HepG2 (cell line): ENCODE data around the gene OGG1. TPM values are rescaled to one million over a fixed set of nuclear protein-coding genes. Genes with fewer than 3 reads are reported as not detected.

Experiments
- GLI4 ChIP-seq: sonication (generic); formaldehyde crosslinking; IDR thresholded peaks from 2 replicates; pipeline ENCODE4 v1.5.1; 2020; ENCODE audit warnings: missing genetic modification reagents, mild to moderate bottlenecking, moderate library complexity, borderline replicate concordance
- GMEB1 ChIP-seq: sonication (generic); formaldehyde crosslinking; IDR thresholded peaks from 2 replicates; pipeline ENCODE4 v1.5.1; 2020; ENCODE audit warnings: missing genetic modification reagents, mild to moderate bottlenecking, borderline replicate concordance
- MYC ChIP-seq: sonication (generic); formaldehyde crosslinking; IDR thresholded peaks from 2 replicates; pipeline ENCODE4 v1.9.0; 2021; ENCODE audit warnings: missing genetic modification reagents, borderline replicate concordance
- SMARCE1 ChIP-seq: fragments of 450-650 bp; IDR thresholded peaks from 2 replicates; pipeline ENCODE4 v1.6.1; 2017; ENCODE audit warnings: borderline replicate concordance
- ZNF530 ChIP-seq: sonication (generic); formaldehyde crosslinking; IDR thresholded peaks from 2 replicates; pipeline ENCODE4 v1.5.0; 2020; ENCODE audit warnings: low read depth, mild to moderate bottlenecking, missing genetic modification reagents
- polyA plus RNA-seq, 8 experiments: library from polyadenylated mRNA; depleted of rRNA in 3 of 8; stranded (reverse) in 7 of 8; unstranded in 1 of 8; fragments of >200 nt; fragmentation: Illumina TruSeq in 4 of 8; extraction: Trizol in 4 of 8; gene quantifications; 2 replicates each; pipeline versions ENCODE4 v1.2.1 to v1.2.3, GENCODE V29; 2011 to 2016; ENCODE audit warnings: low read depth in 4 of 8, missing spikeins in 1 of 8, mixed read lengths in 1 of 8; ENCODE audit not compliant: insufficient read depth in 1 of 8
- total RNA-seq, 5 experiments: library from RNA; depleted of rRNA; stranded (reverse); fragments of >200 nt; fragmentation: Illumina TruSeq; extraction: Trizol; gene quantifications; 2 replicates each; pipeline ENCODE4 v1.2.3, GENCODE V29; 2016; ENCODE audit warnings: low read depth in 1 of 5
- TF ChIP-seq, protein P1 (sequence below): sonication (generic); formaldehyde crosslinking; IDR thresholded peaks from 2 replicates; pipeline ENCODE4 v1.4.0; 2020; ENCODE audit warnings: missing genetic modification reagents
- TF ChIP-seq, protein P2 (sequence below): sonication (generic); formaldehyde crosslinking; IDR thresholded peaks from 2 replicates; pipeline ENCODE4 v1.8.1; 2022; ENCODE audit warnings: mild to moderate bottlenecking, missing genetic modification reagents
- TF ChIP-seq, protein P3 (sequence below): sonication (generic); formaldehyde crosslinking; IDR thresholded peaks from 2 replicates; pipeline ENCODE4 v1.5.1; 2020; ENCODE audit warnings: mild to moderate bottlenecking, moderate library complexity, missing genetic modification reagents

Gene OGG1
- total and polyA plus RNA-seq, 2 of the 13 experiments (the other 11 are each of a cell fraction or from before 2014, with no cell fraction given), result 28.7 to 33.2 TPM

DNA sequence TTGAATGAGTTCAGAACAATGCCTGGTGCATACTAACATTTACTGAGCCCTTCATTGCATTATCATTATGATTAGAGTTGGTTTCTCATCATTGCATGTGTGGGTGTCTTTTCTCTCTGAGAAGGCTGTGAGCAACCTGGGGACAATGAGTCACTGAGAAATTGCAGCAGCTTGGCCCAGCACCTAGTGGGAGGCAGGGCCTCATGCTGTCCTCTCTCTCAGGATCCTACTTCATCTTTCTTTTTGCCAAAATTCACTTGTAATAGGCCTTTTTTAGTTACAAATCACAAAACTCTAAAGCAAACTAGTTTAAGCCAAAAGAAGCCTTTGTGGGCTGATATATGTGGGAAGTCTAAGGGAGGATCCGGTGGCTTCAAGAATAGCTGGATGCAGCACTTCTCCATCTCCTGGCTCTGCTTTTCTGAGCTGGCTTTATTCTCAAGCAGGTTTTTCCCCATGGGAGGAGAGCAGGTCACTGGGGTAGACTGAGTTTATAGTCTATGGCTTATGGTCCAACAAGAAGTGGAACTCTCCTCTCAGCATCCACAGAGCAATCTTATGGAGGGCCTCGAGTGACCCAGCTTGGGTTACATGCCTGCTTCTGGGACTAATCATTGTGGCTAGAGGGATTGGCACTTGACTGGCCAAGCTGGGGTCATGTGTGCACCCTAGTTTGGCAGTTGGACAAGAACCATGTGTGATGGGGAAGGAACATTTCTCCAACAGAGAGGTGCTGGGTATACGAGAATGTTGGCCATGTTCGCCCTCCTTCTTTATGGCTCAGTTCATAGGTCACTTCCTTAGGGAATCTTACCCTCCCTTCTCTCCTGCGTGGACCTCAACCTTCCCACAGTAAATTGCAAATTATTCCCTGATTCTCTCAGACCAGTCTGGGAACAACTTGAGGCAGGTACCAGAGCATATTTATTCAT is 28.7 kb downstream of the OGG1 start (continued):
- TF ChIP-seq, protein P1, sequence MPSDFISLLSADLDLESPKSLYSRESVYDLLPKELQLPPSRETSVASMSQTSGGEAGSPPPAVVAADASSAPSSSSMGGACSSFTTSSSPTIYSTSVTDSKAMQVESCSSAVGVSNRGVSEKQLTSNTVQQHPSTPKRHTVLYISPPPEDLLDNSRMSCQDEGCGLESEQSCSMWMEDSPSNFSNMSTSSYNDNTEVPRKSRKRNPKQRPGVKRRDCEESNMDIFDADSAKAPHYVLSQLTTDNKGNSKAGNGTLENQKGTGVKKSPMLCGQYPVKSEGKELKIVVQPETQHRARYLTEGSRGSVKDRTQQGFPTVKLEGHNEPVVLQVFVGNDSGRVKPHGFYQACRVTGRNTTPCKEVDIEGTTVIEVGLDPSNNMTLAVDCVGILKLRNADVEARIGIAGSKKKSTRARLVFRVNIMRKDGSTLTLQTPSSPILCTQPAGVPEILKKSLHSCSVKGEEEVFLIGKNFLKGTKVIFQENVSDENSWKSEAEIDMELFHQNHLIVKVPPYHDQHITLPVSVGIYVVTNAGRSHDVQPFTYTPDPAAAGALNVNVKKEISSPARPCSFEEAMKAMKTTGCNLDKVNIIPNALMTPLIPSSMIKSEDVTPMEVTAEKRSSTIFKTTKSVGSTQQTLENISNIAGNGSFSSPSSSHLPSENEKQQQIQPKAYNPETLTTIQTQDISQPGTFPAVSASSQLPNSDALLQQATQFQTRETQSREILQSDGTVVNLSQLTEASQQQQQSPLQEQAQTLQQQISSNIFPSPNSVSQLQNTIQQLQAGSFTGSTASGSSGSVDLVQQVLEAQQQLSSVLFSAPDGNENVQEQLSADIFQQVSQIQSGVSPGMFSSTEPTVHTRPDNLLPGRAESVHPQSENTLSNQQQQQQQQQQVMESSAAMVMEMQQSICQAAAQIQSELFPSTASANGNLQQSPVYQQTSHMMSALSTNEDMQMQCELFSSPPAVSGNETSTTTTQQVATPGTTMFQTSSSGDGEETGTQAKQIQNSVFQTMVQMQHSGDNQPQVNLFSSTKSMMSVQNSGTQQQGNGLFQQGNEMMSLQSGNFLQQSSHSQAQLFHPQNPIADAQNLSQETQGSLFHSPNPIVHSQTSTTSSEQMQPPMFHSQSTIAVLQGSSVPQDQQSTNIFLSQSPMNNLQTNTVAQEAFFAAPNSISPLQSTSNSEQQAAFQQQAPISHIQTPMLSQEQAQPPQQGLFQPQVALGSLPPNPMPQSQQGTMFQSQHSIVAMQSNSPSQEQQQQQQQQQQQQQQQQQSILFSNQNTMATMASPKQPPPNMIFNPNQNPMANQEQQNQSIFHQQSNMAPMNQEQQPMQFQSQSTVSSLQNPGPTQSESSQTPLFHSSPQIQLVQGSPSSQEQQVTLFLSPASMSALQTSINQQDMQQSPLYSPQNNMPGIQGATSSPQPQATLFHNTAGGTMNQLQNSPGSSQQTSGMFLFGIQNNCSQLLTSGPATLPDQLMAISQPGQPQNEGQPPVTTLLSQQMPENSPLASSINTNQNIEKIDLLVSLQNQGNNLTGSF, result no peak
- TF ChIP-seq ZNF530 (CRISPR knock-in tag) (no peak), SMARCE1 (no peak), GLI4 (CRISPR knock-in tag) (no peak), MYC (CRISPR knock-in tag) (no peak), GMEB1 (CRISPR knock-in tag) (no peak)
- TF ChIP-seq, protein P2, sequence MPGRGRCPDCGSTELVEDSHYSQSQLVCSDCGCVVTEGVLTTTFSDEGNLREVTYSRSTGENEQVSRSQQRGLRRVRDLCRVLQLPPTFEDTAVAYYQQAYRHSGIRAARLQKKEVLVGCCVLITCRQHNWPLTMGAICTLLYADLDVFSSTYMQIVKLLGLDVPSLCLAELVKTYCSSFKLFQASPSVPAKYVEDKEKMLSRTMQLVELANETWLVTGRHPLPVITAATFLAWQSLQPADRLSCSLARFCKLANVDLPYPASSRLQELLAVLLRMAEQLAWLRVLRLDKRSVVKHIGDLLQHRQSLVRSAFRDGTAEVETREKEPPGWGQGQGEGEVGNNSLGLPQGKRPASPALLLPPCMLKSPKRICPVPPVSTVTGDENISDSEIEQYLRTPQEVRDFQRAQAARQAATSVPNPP (CRISPR knock-in tag), result no peak
- TF ChIP-seq, protein P3, sequence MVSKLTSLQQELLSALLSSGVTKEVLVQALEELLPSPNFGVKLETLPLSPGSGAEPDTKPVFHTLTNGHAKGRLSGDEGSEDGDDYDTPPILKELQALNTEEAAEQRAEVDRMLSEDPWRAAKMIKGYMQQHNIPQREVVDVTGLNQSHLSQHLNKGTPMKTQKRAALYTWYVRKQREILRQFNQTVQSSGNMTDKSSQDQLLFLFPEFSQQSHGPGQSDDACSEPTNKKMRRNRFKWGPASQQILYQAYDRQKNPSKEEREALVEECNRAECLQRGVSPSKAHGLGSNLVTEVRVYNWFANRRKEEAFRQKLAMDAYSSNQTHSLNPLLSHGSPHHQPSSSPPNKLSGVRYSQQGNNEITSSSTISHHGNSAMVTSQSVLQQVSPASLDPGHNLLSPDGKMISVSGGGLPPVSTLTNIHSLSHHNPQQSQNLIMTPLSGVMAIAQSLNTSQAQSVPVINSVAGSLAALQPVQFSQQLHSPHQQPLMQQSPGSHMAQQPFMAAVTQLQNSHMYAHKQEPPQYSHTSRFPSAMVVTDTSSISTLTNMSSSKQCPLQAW (CRISPR knock-in tag), result no peak
